GM12892 (cell line): Measurements from ENCODE around the gene FRAS1.

ENCODE experiments used
- DNase-seq: peaks from one replicate; pipeline ENCODE4 v3.0.0; 2011; ENCODE audit not compliant: insufficient read length
- FAIRE-seq: peaks from 2 replicates; lab custom pipeline; 2011; peaks lifted over from hg19 to GRCh38; lab: Jason Lieb, UNC
- POLR2A ChIP-seq: IDR thresholded peaks from 2 replicates; pipeline ENCODE4 v1.6.1; 2011; ENCODE audit warnings: low read depth, low read length, control low read depth
- POLR2AphosphoS5 ChIP-seq: IDR thresholded peaks from 2 replicates; pipeline ENCODE4 v1.6.1; 2011; ENCODE audit warnings: low read depth, low read length, control low read depth
- TAF1 ChIP-seq: IDR thresholded peaks from 2 replicates; pipeline ENCODE4 v1.6.1; 2011; ENCODE audit warnings: low read depth, mild to moderate bottlenecking, control low read depth, low read length, borderline replicate concordance

Gene FRAS1

DNA sequence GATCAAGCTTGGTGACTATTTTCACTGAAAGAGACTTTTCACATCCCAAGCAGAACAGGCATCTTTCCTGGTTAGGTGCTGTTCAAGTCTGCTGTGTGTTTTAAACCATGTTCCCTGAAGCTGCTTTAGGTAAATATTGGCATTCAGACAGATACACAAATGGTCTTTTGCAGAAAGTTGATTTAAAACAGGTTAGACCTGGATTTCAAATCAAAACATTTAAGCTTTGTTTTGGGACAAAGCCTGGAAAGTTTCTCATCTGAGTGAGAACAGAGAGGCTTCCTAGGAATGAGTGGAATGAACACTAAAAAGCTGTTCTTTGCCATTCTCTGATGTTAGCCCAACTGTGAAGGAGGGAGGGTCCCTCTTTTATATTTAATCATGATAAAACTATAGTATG is 504.6 kb downstream of the FRAS1 start:
- FAIRE-seq (no peak), DNase-seq (no peak)
- no peak for TF ChIP-seq TAF1
- no peak for TF ChIP-seq POLR2A
- TF ChIP-seq POLR2AphosphoS5 = no peak

DNA sequence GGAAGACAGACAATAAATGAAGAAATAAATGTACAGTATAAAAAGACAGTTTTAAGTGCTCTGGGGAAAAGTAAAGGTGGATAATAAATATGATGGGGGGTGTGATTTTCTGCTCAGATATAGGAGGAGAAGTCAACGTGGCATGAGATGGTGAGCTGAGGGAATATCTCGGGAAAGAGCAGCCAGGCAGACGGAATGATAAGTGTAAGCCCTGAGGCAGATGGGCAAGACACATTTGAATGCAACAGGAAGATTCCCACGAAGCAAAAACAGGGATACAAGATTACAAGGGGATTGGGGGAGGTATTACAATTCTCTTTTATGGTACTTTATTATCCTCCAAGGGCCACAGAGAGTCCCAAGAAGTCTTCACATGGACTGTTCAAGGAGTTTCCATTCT is 505.6 kb downstream of the FRAS1 start:
- DNase-seq (no peak), FAIRE-seq (no peak)
- TF ChIP-seq TAF1 = no peak
- TF ChIP-seq POLR2A = no peak

DNA sequence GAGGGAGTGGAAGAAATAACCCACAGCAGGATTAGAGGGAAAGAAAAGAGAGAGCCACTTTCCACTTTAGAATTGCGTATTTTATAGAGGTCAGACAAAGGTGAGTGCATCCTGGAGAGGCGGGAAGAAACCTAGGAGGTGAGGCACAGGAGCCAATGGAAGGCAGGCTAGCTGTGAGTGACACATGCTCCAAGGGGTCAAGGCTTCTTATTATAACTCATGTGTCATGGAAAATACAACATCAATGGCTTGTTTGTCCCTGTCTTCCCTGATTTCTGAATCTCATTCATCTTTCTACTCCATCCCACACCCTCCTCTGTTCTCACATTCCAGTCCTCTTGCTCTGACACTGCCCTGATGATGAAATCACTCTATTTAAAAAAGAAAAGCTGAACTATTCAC is 508.8 kb downstream of the FRAS1 start:
- FAIRE-seq = no peak
- no peak for DNase-seq
- TF ChIP-seq POLR2AphosphoS5 = no peak
- TF ChIP-seq POLR2A = no peak
- no peak for TF ChIP-seq TAF1

DNA sequence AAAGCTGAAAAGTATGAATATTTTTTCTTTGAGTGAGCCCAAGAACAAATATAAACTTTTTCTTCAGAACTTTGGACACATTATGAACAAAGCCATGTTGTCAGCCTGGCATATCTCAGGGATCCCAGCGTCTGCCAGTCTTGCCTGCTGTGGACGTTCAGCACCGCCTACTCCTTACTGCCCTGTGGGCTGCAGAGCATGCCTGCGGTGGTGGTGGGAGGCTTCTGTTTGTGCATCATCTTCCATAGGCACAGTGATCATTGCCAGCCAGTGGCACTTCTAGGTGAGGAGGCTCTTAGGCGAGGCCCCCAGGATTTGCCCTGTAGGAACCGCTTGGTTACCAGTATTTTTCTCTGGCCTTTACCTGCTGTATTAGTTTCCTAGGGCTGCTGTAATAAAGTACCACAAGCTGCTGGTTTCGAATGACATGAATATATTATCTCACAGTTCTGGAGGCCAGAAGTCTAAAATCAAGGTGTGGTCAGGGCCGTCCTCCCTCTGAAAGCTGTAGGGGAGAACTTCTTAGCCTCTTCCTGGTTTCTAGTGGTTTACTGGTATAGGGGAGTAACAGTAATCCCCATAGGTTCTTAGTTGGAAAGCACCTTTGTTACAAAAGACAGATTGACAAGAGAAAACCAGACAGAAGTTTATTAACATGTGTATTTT is 509.8 kb downstream of the FRAS1 start:
- no peak for FAIRE-seq

DNA sequence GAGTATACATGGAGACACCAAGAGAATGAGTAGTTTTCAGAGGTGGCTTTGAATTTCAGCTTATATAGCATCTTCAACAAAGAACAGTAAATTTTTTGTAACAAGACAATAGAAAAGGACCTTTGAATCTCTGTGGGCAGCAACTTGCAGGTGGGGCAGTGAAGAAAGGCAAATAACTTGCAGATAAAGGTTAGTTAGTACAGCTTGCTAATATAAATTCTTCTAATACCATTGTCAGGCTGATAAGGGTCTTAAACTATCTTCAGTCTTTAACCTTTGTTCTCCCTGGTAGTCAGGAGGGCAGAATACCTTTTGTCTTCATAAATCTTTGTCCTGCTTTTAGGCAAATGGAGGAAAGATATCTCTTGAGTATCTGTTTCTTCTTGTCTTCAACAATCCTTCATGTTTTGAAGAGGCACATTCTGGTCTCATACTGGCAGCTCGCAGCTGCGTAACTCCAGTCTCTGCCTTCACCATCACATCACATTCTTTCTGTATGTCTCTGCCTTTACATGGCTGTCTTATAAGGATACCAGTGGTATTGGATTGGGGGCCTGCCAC is 510.5 kb downstream of the FRAS1 start:
- DNase-seq = no peak
- TF ChIP-seq TAF1 = no peak
- no peak for TF ChIP-seq POLR2A
- no peak for TF ChIP-seq POLR2AphosphoS5
- FAIRE-seq = no peak

More for the DNA sequence above, 509.8 kb downstream of the FRAS1 start:
- no peak for DNase-seq
- TF ChIP-seq TAF1 (no peak), POLR2AphosphoS5 (no peak), POLR2A (no peak)

DNA sequence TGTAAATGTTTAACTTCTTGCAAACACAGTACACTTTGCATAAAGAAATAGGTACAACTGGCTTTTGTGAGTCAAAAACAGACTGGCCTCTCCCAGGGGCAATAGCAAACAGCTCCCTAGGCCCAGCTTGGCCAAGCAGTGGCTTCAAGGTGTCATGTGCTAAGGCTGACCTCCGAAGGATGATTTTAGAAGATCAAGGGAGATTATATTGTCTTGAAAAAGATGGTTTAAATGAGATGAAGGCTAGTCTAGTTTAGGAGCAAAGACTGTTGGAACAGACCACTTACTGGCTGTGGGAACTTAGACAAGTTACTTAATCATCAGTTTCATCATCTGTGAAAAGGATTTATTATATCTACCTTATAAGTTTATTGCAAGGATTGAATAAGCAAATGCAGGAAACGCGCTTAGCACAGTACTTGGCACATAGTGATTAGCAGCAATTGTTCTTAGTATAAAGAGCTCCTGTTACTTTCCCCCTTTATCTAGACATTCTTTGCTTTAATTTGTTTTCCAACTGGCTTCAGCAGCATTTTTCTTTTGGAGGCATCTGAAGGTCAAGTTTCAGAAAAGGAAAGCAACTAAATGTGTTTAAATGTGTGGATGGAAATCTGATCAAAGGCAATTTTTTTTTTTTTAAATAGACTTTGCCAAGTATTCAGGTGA is 511.6 kb downstream of the FRAS1 start:
- DNase-seq = no peak
- no peak for FAIRE-seq
- TF ChIP-seq POLR2A = no peak
- no peak for TF ChIP-seq POLR2AphosphoS5
- TF ChIP-seq TAF1 = no peak

DNA sequence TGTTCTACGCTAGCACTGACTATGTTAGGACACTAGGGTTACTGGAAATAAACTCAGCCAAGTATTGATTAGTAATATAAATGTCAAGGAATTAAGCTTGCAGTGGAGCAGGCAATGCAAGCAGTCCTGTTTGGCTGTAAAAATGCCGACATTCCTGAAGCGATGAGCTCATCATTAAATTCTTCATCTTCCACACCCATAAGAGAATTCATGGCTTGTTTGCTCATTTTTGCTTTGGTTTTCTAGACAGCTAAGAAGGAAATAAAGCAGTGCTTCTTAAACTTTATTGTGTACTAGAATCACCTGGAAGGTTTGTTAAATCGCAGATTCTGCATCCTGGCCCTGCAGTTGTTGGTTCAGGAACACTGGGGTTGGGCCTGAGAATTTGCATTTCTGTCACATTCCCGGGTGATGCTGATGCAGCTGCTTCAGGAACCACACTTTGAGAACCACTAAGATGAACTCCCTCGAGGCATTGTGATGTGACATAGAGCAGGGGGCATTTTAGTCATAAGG is 512.2 kb downstream of the FRAS1 start:
- no peak for DNase-seq
- FAIRE-seq = no peak
- TF ChIP-seq TAF1 (no peak), POLR2AphosphoS5 (no peak), POLR2A (no peak)

DNA sequence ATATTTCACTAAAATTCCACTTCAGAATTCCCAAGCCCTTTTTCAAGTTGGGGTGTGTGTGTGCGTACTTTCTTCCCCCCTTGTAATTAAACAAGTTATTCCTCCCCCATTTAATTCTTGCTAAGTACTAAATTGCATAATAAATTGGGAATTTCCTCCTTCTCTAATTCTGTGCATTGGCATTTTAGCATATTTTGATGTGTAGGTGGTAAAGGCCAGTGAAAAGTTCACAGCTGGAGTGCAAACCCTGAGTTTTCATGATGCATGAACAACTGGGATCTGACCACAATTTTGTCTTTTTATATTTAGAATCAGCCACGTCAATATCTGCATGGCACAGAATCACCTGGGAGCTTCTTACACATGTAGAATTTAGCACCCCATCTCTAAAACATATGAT is 513.0 kb downstream of the FRAS1 start:
- DNase-seq (no peak), FAIRE-seq (no peak)
- TF ChIP-seq TAF1 = no peak
- no peak for TF ChIP-seq POLR2A
- no peak for TF ChIP-seq POLR2AphosphoS5

DNA sequence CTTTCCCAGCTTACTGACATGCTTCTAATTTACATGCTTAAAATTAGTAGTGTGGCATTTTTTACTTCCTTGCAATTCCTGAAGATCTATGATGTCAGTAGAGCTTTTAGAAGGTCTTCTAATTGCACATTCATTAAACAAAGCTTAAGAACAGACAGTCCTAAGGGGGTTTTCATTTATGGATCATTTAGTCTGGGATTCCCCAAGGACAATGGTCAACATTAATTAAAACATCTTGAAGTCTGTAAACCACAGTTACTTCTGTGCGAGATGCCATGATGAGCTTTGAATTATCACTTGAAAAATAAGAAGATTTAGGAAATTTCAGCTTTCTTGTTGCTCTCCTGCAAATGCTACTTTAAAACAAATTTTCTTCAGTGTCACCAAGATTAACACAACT is 514.7 kb downstream of the FRAS1 start:
- DNase-seq = no peak
- no peak for TF ChIP-seq TAF1
- no peak for TF ChIP-seq POLR2AphosphoS5
- no peak for TF ChIP-seq POLR2A
- no peak for FAIRE-seq

DNA sequence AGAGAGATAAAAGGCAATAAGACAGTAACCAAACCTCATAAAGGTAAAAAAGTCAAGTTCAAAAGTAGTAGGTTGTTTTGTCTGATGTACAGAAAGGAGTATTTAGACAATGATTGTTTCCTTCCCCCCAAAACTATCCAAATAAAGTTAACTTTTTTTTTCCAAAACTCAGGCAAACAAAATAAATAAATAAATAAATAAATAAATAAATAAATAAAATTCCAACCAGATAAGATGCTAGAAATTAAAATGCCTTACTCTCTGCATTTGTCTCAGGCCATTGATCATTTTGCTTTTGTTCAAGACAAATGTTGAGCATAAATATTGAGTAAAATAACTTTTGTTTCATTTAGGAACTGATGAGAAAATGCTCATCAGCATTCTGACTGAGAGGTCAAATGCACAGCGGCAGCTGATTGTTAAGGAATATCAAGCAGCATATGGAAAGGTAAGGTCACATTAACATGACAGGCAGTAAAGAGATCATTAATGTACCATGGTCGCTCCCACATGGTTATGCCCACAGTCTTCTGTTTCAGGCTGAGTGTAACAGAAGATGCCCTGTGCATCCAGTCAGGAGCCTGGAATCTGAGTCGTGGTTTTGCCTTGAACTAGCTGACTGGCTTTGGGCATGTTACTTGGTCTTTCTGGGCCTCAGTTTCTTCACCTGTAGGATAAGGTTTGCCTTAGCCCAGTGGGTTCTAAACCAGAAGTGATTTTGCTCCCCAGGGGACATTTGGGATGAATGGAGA is 521.7 kb downstream of the FRAS1 start:
- TF ChIP-seq TAF1 (no peak), POLR2AphosphoS5 (no peak), POLR2A (no peak)
- FAIRE-seq = no peak
- DNase-seq = no peak

DNA sequence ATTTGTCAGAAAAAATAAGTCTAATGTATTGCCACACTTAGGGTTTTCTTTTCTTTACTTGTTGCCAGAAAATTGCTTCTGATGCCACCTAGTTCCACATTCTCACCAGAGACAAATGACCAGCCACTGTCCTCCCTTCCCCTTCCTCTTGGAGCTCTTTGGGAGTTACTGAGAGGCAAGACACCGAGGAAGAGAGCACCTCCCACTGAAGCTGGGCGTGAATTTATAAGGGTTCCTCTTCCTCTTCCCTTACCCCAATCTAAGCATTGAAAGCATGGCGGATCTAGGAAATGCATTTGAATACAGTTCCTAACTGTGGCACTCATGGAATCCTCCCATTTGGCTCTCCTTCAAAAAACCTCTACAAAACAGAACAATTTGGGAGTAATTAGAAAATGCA is 524.5 kb downstream of the FRAS1 start:
- TF ChIP-seq POLR2AphosphoS5 (no peak), TAF1 (no peak), POLR2A (no peak)
- no peak for FAIRE-seq
- DNase-seq = no peak
